ENCODE measurements around the gene PRR33. TPM values are rescaled to one million over a fixed set of nuclear protein-coding genes. Genes with fewer than 3 reads are reported as not detected.

PRR33 gene
- total RNA-seq, 1 experiment from 2014 or later, result not detected

GRCh38 chr11:1923201-1923956 lies 31.7 kb upstream of the PRR33 start:
- DNase-seq (ENCODE audit: low read depth, low spot score) (no peak), ATAC-seq (no peak)
- no peak overlapping the region for H3K4me3 ChIP-seq (ENCODE audit: low read depth in 2 of 2, low read length in 2 of 2)
- POLR2A ChIA-PET, result no interaction called here
- CTCF ChIA-PET, result no interaction called here
- BruUV-seq (replicated peaks), result no TSS peak
- in situ Hi-C loops (cut with HindIII; ENCODE audit: low pct_unique_long_range_greater_than_20kb, low sequenced_read_pairs) (no loop called here), intact Hi-C loops (cut with micrococcal nuclease; ENCODE audit: unreplicated experiment) (no loop called here)
- peaks cover 26% of the 10 kb centered on the region for H3K4me1 ChIP-seq (ENCODE audit: control insufficient read depth, insufficient read depth, low read length)
- no peaks in the 10 kb centered on the region for H3K9me3 ChIP-seq (ENCODE audit: control insufficient read depth, insufficient read depth, low read depth, low read length)
- H3K27ac ChIP-seq (ENCODE audit: low read length), result no peak overlapping the region
- H3K27me3 ChIP-seq (ENCODE audit: control insufficient read depth, insufficient read depth, low read length), result no peaks in the 10 kb centered on the region
- no peaks in the 10 kb centered on the region for H3K36me3 ChIP-seq (ENCODE audit: control insufficient read depth, insufficient read depth, low read length)
- no peak for TF ChIP-seq TCF7L2 (IDR thresholded peaks at IDR 0.05; ENCODE audit: low read depth, low read length)

GRCh38 chr11:1922481-1923081 lies 30.9 kb upstream of the PRR33 start:
- no TSS peak for BruUV-seq (replicated peaks)
- Histone ChIP-seq H3K36me3 (ENCODE audit: control insufficient read depth, insufficient read depth, low read length) (no peaks in the 10 kb centered on the region), H3K4me3 (ENCODE audit: low read depth in 2 of 2, low read length in 2 of 2) (no peak overlapping the region), H3K27ac (ENCODE audit: low read length) (no peak overlapping the region), H3K9me3 (ENCODE audit: control insufficient read depth, insufficient read depth, low read depth, low read length) (no peaks in the 10 kb centered on the region), H3K27me3 (ENCODE audit: control insufficient read depth, insufficient read depth, low read length) (no peaks in the 10 kb centered on the region), H3K4me1 (ENCODE audit: control insufficient read depth, insufficient read depth, low read length) (peaks cover 21% of the 10 kb centered on the region)
- no peak for TF ChIP-seq SIN3A (IDR thresholded peaks at IDR 0.05; ENCODE audit: borderline replicate concordance, insufficient read depth, low read depth, low read length)
- no peak for TF ChIP-seq CTCF (IDR thresholded peaks at IDR 0.05)
- TF ChIP-seq TCF7L2 (IDR thresholded peaks at IDR 0.05; ENCODE audit: low read depth, low read length), result no peak
- TF ChIP-seq REST (IDR thresholded peaks at IDR 0.05; ENCODE audit: insufficient read depth in 1 of 2, low read depth in 2 of 2, low read length in 1 of 2), result no peak
- TF ChIP-seq POLR2AphosphoS5 (IDR thresholded peaks at IDR 0.05; ENCODE audit: low read depth, low read length), result no peak
- ChIA-PET POLR2A (interaction anchor here (0.6 kb wide), 1 partner anchor 95 kb away, joined by 3 read pairs; no protein-coding TSS in a partner anchor), CTCF (interaction anchor here (1.1 to 2.4 kb wide), 3 partner anchors 40 to 79 kb away, joined by 3 to 13 read pairs (median 7); no protein-coding TSS in a partner anchor)
- DNase-seq (ENCODE audit: low read depth, low spot score) (no peak), ATAC-seq (no peak)
- in situ Hi-C loops (cut with HindIII; ENCODE audit: low pct_unique_long_range_greater_than_20kb, low sequenced_read_pairs) (no loop called here), intact Hi-C loops (cut with micrococcal nuclease; ENCODE audit: unreplicated experiment) (loop anchor here (1.0 kb wide), 1 partner anchor 47 kb away; no protein-coding TSS in a partner anchor)

All from Panc1 (cell line).